Measurements from ENCODE around the gene SETD9. TPM values are rescaled to one million over a fixed set of nuclear protein-coding genes. Genes with fewer than 3 reads are reported as not detected.
A peak's percentile ranks its signal among the peaks of the same experiment; 100 is the strongest.

Gene SETD9
- total RNA-seq, 1 experiment from 2014 or later = 20.5 TPM

GRCh38 chr5:56896763-56897162 lies 12.6 kb upstream of the SETD9 start:
- ATAC-seq = no peak
- intact Hi-C loops (cut with micrococcal nuclease; ENCODE audit: unreplicated experiment) (no loop called here), in situ Hi-C loops (cut with HindIII; ENCODE audit: low pct_unique_long_range_greater_than_20kb, low sequenced_read_pairs) (no loop called here)

GRCh38 chr5:56898213-56898612 lies 11.2 kb upstream of the SETD9 start:
- Histone ChIP-seq H3K4me1 (ENCODE audit: control insufficient read depth, insufficient read depth, low read length) (no peaks in the 10 kb centered on the region), H3K36me3 (ENCODE audit: control insufficient read depth, insufficient read depth, low read length) (no peaks in the 10 kb centered on the region), H3K27me3 (ENCODE audit: control insufficient read depth, insufficient read depth, low read length) (no peaks in the 10 kb centered on the region), H3K9me3 (ENCODE audit: control insufficient read depth, insufficient read depth, low read depth, low read length) (no peaks in the 10 kb centered on the region), H3K27ac (ENCODE audit: low read length) (no peak overlapping the region), H3K4me3 (ENCODE audit: low read depth in 2 of 2, low read length in 2 of 2) (no peak overlapping the region)
- no peak for ATAC-seq
- ChIA-PET POLR2A (no interaction called here), CTCF (interaction anchor here (0.6 kb wide), 1 partner anchor 629 kb away, joined by 3 read pairs; no protein-coding TSS in a partner anchor)
- no TSS peak for BruUV-seq (replicated peaks)
- in situ Hi-C loops (cut with HindIII; ENCODE audit: low pct_unique_long_range_greater_than_20kb, low sequenced_read_pairs) = no loop called here
- intact Hi-C loops (cut with micrococcal nuclease; ENCODE audit: unreplicated experiment) = no loop called here
- DNase-seq (ENCODE audit: low read depth, low spot score) = no peak
- no peak for TF ChIP-seq CTCF (IDR thresholded peaks at IDR 0.05)

More at GRCh38 chr5:56896763-56897162, 12.6 kb upstream of the SETD9 start:
- no peak for TF ChIP-seq CTCF (IDR thresholded peaks at IDR 0.05)
- TF ChIP-seq POLR2AphosphoS5 (IDR thresholded peaks at IDR 0.05; ENCODE audit: low read depth, low read length) = no peak
- TF ChIP-seq SIN3A (IDR thresholded peaks at IDR 0.05; ENCODE audit: borderline replicate concordance, insufficient read depth, low read depth, low read length) = no peak
- TF ChIP-seq REST (IDR thresholded peaks at IDR 0.05; ENCODE audit: insufficient read depth in 1 of 2, low read depth in 2 of 2, low read length in 1 of 2) = no peak
- no peak for DNase-seq (ENCODE audit: low read depth, low spot score)
- H3K4me1 ChIP-seq (ENCODE audit: control insufficient read depth, insufficient read depth, low read length) = no peaks in the 10 kb centered on the region
- CTCF ChIA-PET = no interaction called here
- no peak overlapping the region for H3K27ac ChIP-seq (ENCODE audit: low read length)
- no peaks in the 10 kb centered on the region for H3K9me3 ChIP-seq (ENCODE audit: control insufficient read depth, insufficient read depth, low read depth, low read length)
- BruUV-seq (replicated peaks) = no TSS peak
- H3K4me3 ChIP-seq (ENCODE audit: low read depth in 2 of 2, low read length in 2 of 2) = no peak overlapping the region
- H3K27me3 ChIP-seq (ENCODE audit: control insufficient read depth, insufficient read depth, low read length) = no peaks in the 10 kb centered on the region
- POLR2A ChIA-PET = no interaction called here
- no peaks in the 10 kb centered on the region for H3K36me3 ChIP-seq (ENCODE audit: control insufficient read depth, insufficient read depth, low read length)

GRCh38 chr5:56900395-56900794 lies 9.0 kb upstream of the SETD9 start:
- no TSS peak for BruUV-seq (replicated peaks)
- intact Hi-C loops (cut with micrococcal nuclease; ENCODE audit: unreplicated experiment) (loop anchor here (2.0 kb wide), 1 partner anchor 238 kb away; no protein-coding TSS in a partner anchor), in situ Hi-C loops (cut with HindIII; ENCODE audit: low pct_unique_long_range_greater_than_20kb, low sequenced_read_pairs) (no loop called here)
- Histone ChIP-seq H3K4me3 (ENCODE audit: low read depth in 2 of 2, low read length in 2 of 2) (no peak overlapping the region), H3K4me1 (ENCODE audit: control insufficient read depth, insufficient read depth, low read length) (no peaks in the 10 kb centered on the region), H3K36me3 (ENCODE audit: control insufficient read depth, insufficient read depth, low read length) (no peaks in the 10 kb centered on the region), H3K9me3 (ENCODE audit: control insufficient read depth, insufficient read depth, low read depth, low read length) (no peaks in the 10 kb centered on the region), H3K27me3 (ENCODE audit: control insufficient read depth, insufficient read depth, low read length) (no peaks in the 10 kb centered on the region), H3K27ac (ENCODE audit: low read length) (no peak overlapping the region)
- ChIA-PET CTCF (interaction anchor here (0.7 to 1.9 kb wide), 2 partner anchors 238 to 630 kb away, joined by 4 to 16 read pairs; no protein-coding TSS in a partner anchor), POLR2A (no interaction called here)
- peak; percentile 64 for ATAC-seq
- TF ChIP-seq REST (IDR thresholded peaks at IDR 0.05; ENCODE audit: insufficient read depth in 1 of 2, low read depth in 2 of 2, low read length in 1 of 2) (no peak), TCF7L2 (IDR thresholded peaks at IDR 0.05; ENCODE audit: low read depth, low read length) (no peak), SIN3A (IDR thresholded peaks at IDR 0.05; ENCODE audit: borderline replicate concordance, insufficient read depth, low read depth, low read length) (no peak), POLR2AphosphoS5 (IDR thresholded peaks at IDR 0.05; ENCODE audit: low read depth, low read length) (no peak), CTCF (IDR thresholded peaks at IDR 0.05) (no peak)
- no peak for DNase-seq (ENCODE audit: low read depth, low spot score)
